BJ (cell line): ENCODE results near the gene EFCAB9. TPM values are rescaled to one million over a fixed set of nuclear protein-coding genes. Genes with fewer than 3 reads are reported as not detected.
"Not testable (repeated sequence)": the region's sequence is repeated elsewhere in the genome, so short reads cannot be mapped to it uniquely, and the experiment has no call there.

Experiments
- CTCF ChIA-PET: fragments of 350-600 bp; formaldehyde crosslinking; extraction: SDS; loops from one replicate; lab custom pipeline; 2021; ENCODE audit warnings: antibody characterized with exemption, inconsistent platforms; lab: Yijun Ruan, JAX
- POLR2A ChIA-PET: fragments of 300-600 bp; sonication (Branson Sonifier 250); formaldehyde crosslinking; extraction: SDS; loops from one replicate; lab custom pipeline; 2021; ENCODE audit warnings: antibody characterized with exemption; lab: Charles Lee
- DNase-seq: peaks from one replicate; pipeline ENCODE4 v3.0.0-alpha.2; 2011; ENCODE audit warnings: low read depth
- H3K27me3 ChIP-seq: 2 replicates; pipeline ENCODE4 v1.6.0; 2011; ENCODE audit warnings: low read length; ENCODE audit not compliant: control insufficient read depth, insufficient read depth
- H3K36me3 ChIP-seq: 2 replicates; pipeline ENCODE4 v1.5.1; 2011; ENCODE audit warnings: low read length; ENCODE audit not compliant: control insufficient read depth, insufficient read depth
- H3K4me3 ChIP-seq: 2 replicates; pipeline ENCODE4 v1.5.1; 2011; ENCODE audit warnings: low read depth, mild to moderate bottlenecking, control low read depth, low read length
- polyA plus RNA-seq: library from polyadenylated mRNA; depleted of rRNA; stranded (reverse); fragments of >200 nt; gene quantifications from 2 replicates; pipeline ENCODE4 v1.2.3, GENCODE V29; 2011
- TF ChIP-seq, protein P1 (sequence below): IDR thresholded peaks from 2 replicates; pipeline ENCODE4 v1.5.1; 2011; ENCODE audit warnings: low read depth, mild to moderate bottlenecking, control low read depth, inconsistent platforms, low read length, moderate library complexity; ENCODE audit not compliant: insufficient read depth

The EFCAB9 gene
- polyA plus RNA-seq, 1 experiment = not detected

DNA sequence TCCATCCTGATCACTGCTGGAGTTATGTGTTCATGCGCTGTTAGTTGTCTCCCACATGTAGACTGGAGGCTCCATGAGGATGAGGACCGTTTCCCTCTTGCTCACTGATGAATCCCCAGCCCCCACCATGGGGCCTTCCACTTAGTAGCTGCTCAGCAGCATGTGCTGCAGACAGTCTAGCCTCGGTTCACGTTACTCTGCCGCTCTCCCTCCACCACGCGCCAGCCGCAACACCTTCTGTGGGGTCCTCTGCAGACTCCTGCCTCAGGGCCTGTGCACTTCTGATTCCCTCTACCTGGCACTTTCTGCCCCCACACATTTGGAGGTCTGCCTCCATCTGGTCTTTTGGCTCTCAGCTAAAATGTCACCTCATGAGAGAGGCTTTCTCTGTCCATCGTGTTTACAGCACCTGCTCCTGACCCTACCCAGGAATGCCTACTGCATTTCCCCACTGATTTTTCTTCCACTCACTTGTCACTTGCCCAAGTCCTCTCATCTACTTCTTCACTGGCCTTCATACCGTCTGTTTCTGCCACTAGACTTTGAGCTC, 42.2 kb upstream of the EFCAB9 start:
- H3K4me3 ChIP-seq = no peak overlapping the region
- H3K36me3 ChIP-seq = peaks cover 17% of the 10 kb centered on the region
- DNase-seq = no peak
- TF ChIP-seq, protein P1, sequence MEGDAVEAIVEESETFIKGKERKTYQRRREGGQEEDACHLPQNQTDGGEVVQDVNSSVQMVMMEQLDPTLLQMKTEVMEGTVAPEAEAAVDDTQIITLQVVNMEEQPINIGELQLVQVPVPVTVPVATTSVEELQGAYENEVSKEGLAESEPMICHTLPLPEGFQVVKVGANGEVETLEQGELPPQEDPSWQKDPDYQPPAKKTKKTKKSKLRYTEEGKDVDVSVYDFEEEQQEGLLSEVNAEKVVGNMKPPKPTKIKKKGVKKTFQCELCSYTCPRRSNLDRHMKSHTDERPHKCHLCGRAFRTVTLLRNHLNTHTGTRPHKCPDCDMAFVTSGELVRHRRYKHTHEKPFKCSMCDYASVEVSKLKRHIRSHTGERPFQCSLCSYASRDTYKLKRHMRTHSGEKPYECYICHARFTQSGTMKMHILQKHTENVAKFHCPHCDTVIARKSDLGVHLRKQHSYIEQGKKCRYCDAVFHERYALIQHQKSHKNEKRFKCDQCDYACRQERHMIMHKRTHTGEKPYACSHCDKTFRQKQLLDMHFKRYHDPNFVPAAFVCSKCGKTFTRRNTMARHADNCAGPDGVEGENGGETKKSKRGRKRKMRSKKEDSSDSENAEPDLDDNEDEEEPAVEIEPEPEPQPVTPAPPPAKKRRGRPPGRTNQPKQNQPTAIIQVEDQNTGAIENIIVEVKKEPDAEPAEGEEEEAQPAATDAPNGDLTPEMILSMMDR = no peak
- ChIA-PET POLR2A (no interaction called here), CTCF (interaction anchor here (1.1 to 1.3 kb wide), 3 partner anchors 10 to 30 kb away, joined by 3 to 4 read pairs (median 3); no protein-coding TSS in a partner anchor)
- no peaks in the 10 kb centered on the region for H3K27me3 ChIP-seq

DNA sequence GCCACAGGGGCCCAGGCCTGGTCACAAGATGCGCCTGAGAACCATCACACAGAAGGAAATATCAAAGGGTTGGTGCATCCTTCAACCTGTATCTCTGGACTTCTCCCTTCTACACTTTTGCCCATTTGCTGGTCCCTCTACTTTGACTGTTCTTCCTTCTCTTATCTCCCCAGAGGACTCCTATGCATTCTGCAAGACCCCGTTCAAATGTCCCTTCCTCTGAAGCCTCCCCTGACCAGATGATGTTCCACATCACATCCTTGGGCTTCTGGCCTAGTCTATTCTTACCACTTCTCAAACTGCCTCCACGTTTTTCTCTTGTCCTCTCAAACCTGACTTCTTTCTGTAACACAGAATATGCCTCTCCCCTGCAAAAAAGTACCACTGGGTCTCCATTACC, 40.3 kb upstream of the EFCAB9 start:
- Histone ChIP-seq H3K36me3 (peaks cover 13% of the 10 kb centered on the region), H3K27me3 (no peaks in the 10 kb centered on the region), H3K4me3 (no peak overlapping the region)
- CTCF ChIA-PET = interaction anchor here (1.0 to 1.1 kb wide), 2 partner anchors 26 to 35 kb away, joined by 3 read pairs; no protein-coding TSS in a partner anchor
- TF ChIP-seq, protein P1 = no peak
- no peak for DNase-seq
- POLR2A ChIA-PET = no interaction called here

DNA sequence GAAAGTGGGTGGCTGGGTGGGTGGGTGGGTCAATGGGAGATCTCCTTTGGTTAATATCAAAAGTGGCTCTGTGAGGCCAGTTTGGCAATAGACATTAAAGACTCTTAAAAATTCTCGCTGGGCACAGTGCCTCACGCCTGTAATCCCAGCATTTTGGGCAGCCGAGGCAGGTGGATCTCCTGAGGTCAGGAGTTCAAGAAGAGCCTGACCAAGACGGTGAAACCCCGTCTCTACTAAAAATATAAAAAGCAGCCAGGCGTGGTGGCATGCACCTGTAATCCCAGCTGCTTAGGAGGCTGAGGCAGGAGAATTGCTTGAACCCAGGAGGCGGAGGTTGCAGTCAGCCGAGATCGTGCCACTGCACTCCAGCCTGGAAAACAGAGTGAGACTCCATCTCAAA, 38.9 kb upstream of the EFCAB9 start:
- CTCF ChIA-PET = interaction anchor here (1.1 kb wide), 1 partner anchor 138 kb away, joined by 3 read pairs; no protein-coding TSS in a partner anchor
- DNase-seq, H3K4me3 ChIP-seq, H3K27me3 ChIP-seq, POLR2A ChIA-PET: not testable (repeated sequence)
- H3K36me3 ChIP-seq = peaks cover 13% of the 10 kb centered on the region

DNA sequence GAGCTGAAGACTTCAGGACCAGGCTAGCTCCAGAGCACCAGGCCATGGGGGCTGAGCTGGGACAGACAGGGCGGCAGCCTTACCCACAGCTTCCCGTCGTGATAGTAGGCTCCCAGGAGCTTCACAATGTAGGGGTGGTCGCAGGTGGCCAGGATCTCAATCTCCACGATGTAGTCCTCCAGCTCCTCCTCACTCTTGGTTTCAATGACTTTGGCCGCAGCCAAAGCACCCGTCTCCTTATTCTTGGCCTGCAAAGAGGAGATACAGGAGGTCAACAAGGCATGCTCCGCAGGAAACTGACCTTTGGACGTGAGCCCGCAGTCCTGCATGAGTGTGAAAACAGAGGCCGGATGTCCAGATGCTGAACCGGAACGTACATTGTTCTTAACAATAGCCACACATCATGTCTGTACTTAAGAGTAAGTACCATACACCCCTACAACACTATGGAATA, 37.4 kb upstream of the EFCAB9 start:
- Histone ChIP-seq H3K27me3 (no peaks in the 10 kb centered on the region), H3K36me3 (peaks cover 13% of the 10 kb centered on the region), H3K4me3 (no peak overlapping the region)
- TF ChIP-seq, protein P1 = no peak
- ChIA-PET CTCF (interaction anchor here (1.1 kb wide), 1 partner anchor 30 kb away, joined by 5 read pairs; no protein-coding TSS in a partner anchor), POLR2A (no interaction called here)
- no peak for DNase-seq

DNA sequence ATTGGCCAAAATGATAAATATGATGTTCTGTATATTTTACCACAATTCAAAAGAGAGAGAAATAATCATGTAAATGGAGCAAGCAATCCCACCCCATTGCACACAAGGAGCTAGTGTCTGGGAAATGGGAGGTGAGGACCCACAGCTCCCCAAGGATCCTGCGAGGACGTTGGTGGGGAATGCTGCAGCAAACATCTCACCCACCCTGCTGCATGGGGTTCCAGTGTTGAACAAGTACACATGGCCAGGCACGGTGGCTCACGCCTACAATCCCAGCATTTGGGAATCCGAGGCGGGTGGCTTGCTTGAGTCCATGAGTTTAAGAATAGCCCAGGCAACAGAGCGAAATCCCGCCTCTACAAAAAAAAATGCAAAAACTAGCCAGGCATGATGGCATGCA, 35.0 kb upstream of the EFCAB9 start:
- H3K36me3 ChIP-seq = peaks cover 9% of the 10 kb centered on the region
- CTCF ChIA-PET = interaction anchor here (1.7 kb wide), 1 partner anchor 13 kb away, joined by 3 read pairs; no protein-coding TSS in a partner anchor
- no peak overlapping the region for H3K4me3 ChIP-seq
- TF ChIP-seq, protein P1 = no peak
- POLR2A ChIA-PET = no interaction called here
- DNase-seq = no peak
- H3K27me3 ChIP-seq = no peaks in the 10 kb centered on the region

DNA sequence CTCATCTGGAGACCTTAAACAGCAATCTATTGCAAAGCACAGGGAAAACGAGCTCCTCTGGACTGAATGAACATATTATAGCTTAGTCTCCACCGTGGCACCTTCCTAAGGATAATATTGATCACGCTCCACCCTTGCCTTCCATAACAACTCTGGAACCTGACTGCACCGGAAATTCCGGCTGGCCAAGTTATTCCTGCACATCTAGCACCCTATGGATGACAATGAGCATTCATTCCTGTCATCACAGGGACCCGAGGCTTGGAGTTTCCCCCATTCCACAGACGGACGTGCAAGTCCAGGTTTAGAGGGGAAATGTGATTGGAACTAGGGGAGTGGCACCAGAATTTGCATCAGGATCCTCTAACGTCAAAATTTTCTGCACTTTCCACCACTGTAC, 33.5 kb upstream of the EFCAB9 start:
- Histone ChIP-seq H3K36me3 (peaks cover 4% of the 10 kb centered on the region), H3K4me3 (no peak overlapping the region), H3K27me3 (no peaks in the 10 kb centered on the region)
- CTCF ChIA-PET = no interaction called here
- TF ChIP-seq, protein P1 = no peak
- POLR2A ChIA-PET = no interaction called here
- DNase-seq = no peak
